Sigmoid colon (tissue), 7 donors: Measurements from ENCODE around the gene CSNK1G2. TPM values are rescaled to one million over a fixed set of nuclear protein-coding genes. Genes with fewer than 3 reads are reported as not detected.

Experiments
- DNase-seq: peaks from one replicate; pipeline ENCODE4 v3.0.0-alpha.2; 2019
- H3K27ac ChIP-seq, 4 donors: fragments of 200-600 bp; sonication (generic); one replicate each; pipeline ENCODE4 v1.5.1; 2016 to 2019; ENCODE audit warnings: mild to moderate bottlenecking in 1 of 4
- H3K27me3 ChIP-seq, 3 donors: fragments of 200-600 bp; sonication (generic); one replicate each; pipeline ENCODE4 v1.5.1; 2019; ENCODE audit warnings: mild to moderate bottlenecking in 1 of 3
- H3K36me3 ChIP-seq, 4 donors: fragments of 200-600 bp; sonication (generic); one replicate each; pipeline ENCODE4 v1.5.1; 2016 to 2019
- H3K4me1 ChIP-seq, 4 donors: fragments of 200-600 bp; sonication (generic); one replicate each; pipeline ENCODE4 v1.5.1; 2017 to 2019
- H3K4me3 ChIP-seq, 4 donors: fragments of 200-600 bp; sonication (generic); one replicate each; pipeline ENCODE4 v1.5.1; 2017 to 2019; ENCODE audit warnings: mild to moderate bottlenecking in 2 of 4, moderate library complexity in 1 of 4
- H3K9me3 ChIP-seq, 4 donors: fragments of 200-600 bp in 3 of 4; sonication (generic) in 3 of 4; one replicate each; pipeline versions ENCODE4 v1.5.1 to v1.6.1; 2013 to 2019
- EP300 ChIP-seq, 4 donors: sonication (generic); formaldehyde crosslinking; IDR thresholded peaks; one replicate each; pipeline ENCODE4 v1.6.1; 2017; ENCODE audit warnings: antibody characterized with exemption in 4 of 4
- POLR2A ChIP-seq, 2 donors: fragments of 450-650 bp; IDR thresholded peaks; one replicate each; pipeline ENCODE4 v1.6.1; 2016; ENCODE audit warnings: antibody characterized with exemption in 2 of 2, mild to moderate bottlenecking in 2 of 2, moderate library complexity in 2 of 2
- POLR2AphosphoS5 ChIP-seq, 4 donors: sonication (generic); formaldehyde crosslinking; IDR thresholded peaks; one replicate each; pipeline ENCODE4 v1.6.1; 2017; ENCODE audit warnings: antibody characterized with exemption in 4 of 4
- WGBS, 2 donors: extraction: QIAGEN DNeasy Blood & Tissue Kit; methylation state at CpG; one replicate each; pipeline ENCODE4 v1.1.7; 2013; 5-methylcytosine and 5-hydroxymethylcytosine counted together
- intact Hi-C: fragments of 100-400 bp; cut with DNase I; formaldehyde crosslinking; loops from one replicate; pipeline ENCODE4 v1.15.1; 2023
- polyA plus RNA-seq, 3 donors: library from polyadenylated mRNA; stranded (reverse); fragments of 200-250 nt; gene quantifications; one replicate each; pipeline ENCODE4 v1.2.3, GENCODE V29; 2013
- total RNA-seq, 4 donors: library from RNA; depleted of rRNA; stranded (reverse); fragments of >200 nt; gene quantifications; one replicate each; pipeline ENCODE4 v1.1.0, GENCODE V29; 2016
- TF ChIP-seq, protein P1 (sequence below), 4 experiments: fragments of 450-650 bp in 3 of 4; fragments of 200-600 bp in 1 of 4; IDR thresholded peaks; one replicate each; pipeline ENCODE4 v1.5.1; 2016 to 2019; ENCODE audit warnings: antibody characterized with exemption in 4 of 4, mild to moderate bottlenecking in 3 of 4, moderate library complexity in 2 of 4
- donor health status: healthy with polysubstance abuse.
- donor health status: Bipolar disorder and iron deficiency.
- donor health status: healthy.

The CSNK1G2 gene
- total and polyA plus RNA-seq, 7 donors: 24.6 to 91.1 (median 35.9) TPM

DNA sequence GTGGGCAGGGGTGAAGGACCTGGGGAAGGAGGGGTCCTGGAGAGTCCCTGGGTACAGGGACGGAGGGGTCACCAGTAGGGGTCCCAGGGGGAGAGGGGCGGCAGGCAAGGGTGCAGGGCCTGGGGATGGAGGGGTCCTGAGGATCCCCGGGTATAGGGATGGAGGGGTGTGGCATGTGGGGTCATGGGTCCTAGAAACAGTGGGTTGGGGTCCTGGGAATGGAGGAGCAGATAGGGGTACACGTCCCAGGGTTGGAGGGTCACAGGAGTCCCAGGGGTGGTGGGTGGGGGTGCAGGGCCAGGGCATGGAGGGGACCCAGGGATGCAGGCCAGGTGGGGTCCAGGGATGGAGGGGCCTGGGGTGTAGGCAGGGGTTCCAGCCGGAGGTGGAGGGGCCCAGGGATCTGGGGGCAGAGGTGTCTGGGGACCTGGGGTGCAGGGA lies 73.2 kb downstream of the CSNK1G2 start:
- intact Hi-C loops: loop anchor here (2.0 kb wide), 1 partner anchor 71 kb away; no protein-coding TSS in a partner anchor
- no peaks in the 10 kb centered on the region for H3K27me3 ChIP-seq
- H3K36me3 ChIP-seq: no peaks in the 10 kb centered on the region
- peak overlapping the region in 3 of 4 donors; percentile 76 to 92 (median 79) for H3K4me3 ChIP-seq
- peak overlapping the region in 3 of 4 donors; percentile 76 to 83 (median 76) for H3K27ac ChIP-seq
- 77 to 80% methylated on average over 5 of the region's 5 CpGs for WGBS, 2 donors
- no peaks in the 10 kb centered on the region for H3K9me3 ChIP-seq
- TF ChIP-seq, protein P1, sequence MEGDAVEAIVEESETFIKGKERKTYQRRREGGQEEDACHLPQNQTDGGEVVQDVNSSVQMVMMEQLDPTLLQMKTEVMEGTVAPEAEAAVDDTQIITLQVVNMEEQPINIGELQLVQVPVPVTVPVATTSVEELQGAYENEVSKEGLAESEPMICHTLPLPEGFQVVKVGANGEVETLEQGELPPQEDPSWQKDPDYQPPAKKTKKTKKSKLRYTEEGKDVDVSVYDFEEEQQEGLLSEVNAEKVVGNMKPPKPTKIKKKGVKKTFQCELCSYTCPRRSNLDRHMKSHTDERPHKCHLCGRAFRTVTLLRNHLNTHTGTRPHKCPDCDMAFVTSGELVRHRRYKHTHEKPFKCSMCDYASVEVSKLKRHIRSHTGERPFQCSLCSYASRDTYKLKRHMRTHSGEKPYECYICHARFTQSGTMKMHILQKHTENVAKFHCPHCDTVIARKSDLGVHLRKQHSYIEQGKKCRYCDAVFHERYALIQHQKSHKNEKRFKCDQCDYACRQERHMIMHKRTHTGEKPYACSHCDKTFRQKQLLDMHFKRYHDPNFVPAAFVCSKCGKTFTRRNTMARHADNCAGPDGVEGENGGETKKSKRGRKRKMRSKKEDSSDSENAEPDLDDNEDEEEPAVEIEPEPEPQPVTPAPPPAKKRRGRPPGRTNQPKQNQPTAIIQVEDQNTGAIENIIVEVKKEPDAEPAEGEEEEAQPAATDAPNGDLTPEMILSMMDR (IDR thresholded peaks at IDR 0.05): no peak
- TF ChIP-seq POLR2AphosphoS5 (IDR thresholded peaks at IDR 0.05) (no peak), EP300 (IDR thresholded peaks at IDR 0.05) (no peak), POLR2A (IDR thresholded peaks at IDR 0.05) (no peak)
- H3K4me1 ChIP-seq: peaks cover 0 to 33% (median 30%) of the 10 kb centered on the region in 4 donors
- DNase-seq: peak; percentile 67

DNA sequence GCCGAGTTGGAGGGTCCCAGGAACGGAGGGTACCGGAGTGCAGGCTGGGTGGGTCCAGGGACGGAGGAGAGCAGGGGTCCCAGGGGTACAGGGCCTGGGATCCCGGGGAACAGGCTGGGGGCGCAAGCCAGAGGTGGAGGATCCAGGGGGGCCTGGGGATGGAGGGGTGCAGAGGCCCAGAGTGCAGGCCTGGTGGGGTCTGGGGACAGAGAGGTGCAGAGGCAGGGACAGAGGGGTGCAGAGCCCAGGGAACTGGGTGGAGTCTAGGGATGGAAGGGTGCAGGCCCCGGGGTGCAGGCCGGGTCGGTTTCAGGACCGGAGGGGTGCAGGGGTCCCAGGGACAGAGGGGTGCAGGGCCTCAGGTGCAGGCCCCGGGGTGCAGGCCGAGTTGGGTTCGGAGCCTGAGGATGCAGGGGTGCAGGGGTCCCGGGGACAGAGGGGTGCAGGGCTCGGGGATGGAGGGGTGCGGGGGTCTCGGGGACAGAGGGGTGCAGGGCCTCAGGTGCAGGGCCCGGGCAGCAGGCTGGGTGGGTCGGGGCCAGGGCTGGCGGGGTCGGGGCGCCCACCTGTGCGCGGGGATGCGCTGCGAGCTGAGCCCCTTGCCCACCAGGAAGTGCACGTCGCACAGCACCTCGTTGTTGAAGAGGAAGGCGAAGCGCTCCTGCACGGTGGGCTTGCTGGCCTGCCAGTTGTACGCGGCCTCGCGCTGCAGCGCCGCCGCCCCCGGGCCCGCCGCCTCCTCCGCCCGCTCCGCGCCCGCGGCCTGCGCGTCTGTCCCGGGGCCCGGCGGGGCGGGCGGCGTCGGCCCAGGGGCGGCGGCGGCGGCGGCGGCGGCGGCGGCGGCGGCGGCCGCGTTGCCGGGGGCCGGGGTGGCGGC lies 74.0 kb downstream of the CSNK1G2 start:
- Histone ChIP-seq H3K36me3 (no peaks in the 10 kb centered on the region), H3K27me3 (no peaks in the 10 kb centered on the region), H3K4me3 (peak overlapping the region; percentile 59 to 92 (median 78)), H3K27ac (peak overlapping the region; percentile 70 to 83 (median 76)), H3K9me3 (no peaks in the 10 kb centered on the region), H3K4me1 (peaks cover 0 to 37% (median 35%) of the 10 kb centered on the region in 4 donors)
- TF ChIP-seq, protein P1 (IDR thresholded peaks at IDR 0.05): no peak
- TF ChIP-seq POLR2A (IDR thresholded peaks at IDR 0.05) (no peak), EP300 (IDR thresholded peaks at IDR 0.05) (no peak), POLR2AphosphoS5 (IDR thresholded peaks at IDR 0.05) (no peak)
- DNase-seq: peak; percentile 72
- intact Hi-C loops: loop anchor here (2.0 to 5.0 kb wide), 2 partner anchors 72 to 77 kb away; no protein-coding TSS in a partner anchor
- WGBS, 2 donors: 6 to 10% methylated on average over 74 of the region's 74 CpGs

DNA sequence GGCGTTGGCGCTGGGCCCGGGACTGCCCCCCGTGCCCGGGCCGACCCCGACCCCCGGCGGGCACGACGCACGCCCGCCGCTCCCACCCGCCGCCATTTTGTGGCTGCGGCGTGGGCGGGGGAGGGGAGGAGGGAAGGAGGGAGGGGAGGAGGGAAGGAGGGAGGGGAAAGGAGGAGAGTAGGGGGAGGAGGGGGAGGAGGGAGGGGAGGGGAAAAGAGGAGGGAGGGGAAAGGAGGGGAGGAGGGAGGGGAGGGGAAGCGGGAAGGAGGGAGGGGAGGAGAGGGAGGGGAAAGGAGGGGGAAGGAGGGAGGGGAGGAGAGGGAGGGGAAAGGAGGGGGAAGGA lies 74.6 kb downstream of the CSNK1G2 start, which contains the start of gene BTBD2:
Gene BTBD2 (minus strand): TSS at position 107 of the 343 bp plus-strand sequence. CDS start 11 bp downstream, at position 96.
- Histone ChIP-seq H3K27me3 (no peaks in the 10 kb centered on the region), H3K4me3 (peak within 1 kb of the TSS; percentile 59 to 92 (median 78)), H3K9me3 (no peaks in the 10 kb centered on the region), H3K36me3 (no peaks in the 10 kb centered on the region), H3K4me1 (peaks cover 0 to 37% (median 35%) of the 10 kb centered on the region in 4 donors), H3K27ac (peak within 1 kb of the TSS; percentile 78 to 83 (median 80))
- TF ChIP-seq POLR2A (IDR thresholded peaks at IDR 0.05) (no peak), POLR2AphosphoS5 (IDR thresholded peaks at IDR 0.05) (peak; percentile 8 to 77 (median 42)), EP300 (IDR thresholded peaks at IDR 0.05) (no peak)
- TF ChIP-seq, protein P1 (IDR thresholded peaks at IDR 0.05): no peak
- intact Hi-C loops: loop anchor here (2.0 to 5.0 kb wide), 2 partner anchors 73 to 77 kb away; no protein-coding TSS in a partner anchor
- WGBS, 2 donors: 1 to 2% methylated on average over 19 to 20 of the region's 20 CpGs
- DNase-seq: peak; percentile 87

DNA sequence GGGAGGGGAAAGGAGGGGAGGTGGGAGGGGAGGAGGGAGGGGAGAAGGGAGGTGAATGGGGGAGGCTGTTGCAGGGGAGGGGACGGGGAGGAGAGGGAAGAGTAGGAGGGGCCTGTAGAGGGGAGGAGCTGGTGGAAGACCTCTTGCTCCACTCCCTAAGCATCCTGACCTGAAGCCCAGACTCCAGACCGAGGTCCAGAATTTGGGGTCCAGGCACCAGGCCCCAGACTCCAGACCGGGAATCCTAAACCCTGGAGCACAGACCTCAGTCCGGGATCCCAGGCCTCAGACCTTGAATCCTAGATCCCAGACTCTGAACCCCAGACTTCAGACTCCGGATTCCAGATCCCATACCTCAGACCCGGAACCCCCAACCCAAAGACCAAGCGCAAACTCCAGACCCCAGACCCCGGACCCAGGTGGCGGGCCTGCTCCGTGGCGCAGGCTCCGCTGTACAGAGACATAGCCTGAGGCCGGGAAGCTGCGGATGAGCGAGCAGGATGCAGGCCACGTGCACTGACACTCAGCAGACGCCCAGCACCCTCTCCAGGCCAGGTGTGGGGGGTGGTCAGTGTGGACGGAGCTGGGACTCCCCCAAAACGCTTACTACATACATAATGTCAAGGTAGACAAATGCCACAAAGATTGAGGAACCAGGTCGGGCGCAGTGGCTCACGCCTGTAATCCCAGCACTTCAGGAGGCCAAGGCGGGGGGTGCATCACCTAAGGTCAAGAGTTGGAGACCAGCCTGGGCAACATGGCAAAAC lies 75.3 kb downstream of the CSNK1G2 start:
- intact Hi-C loops: loop anchor here (2.0 to 5.0 kb wide), 2 partner anchors 45 to 76 kb away; no protein-coding TSS in a partner anchor

More for the DNA sequence above, 75.3 kb downstream of the CSNK1G2 start:
- no peaks in the 10 kb centered on the region for H3K27me3 ChIP-seq
- peak; percentile 97 for DNase-seq
- no peaks in the 10 kb centered on the region for H3K9me3 ChIP-seq
- H3K4me3 ChIP-seq: peak overlapping the region in 3 of 4 donors; percentile 21 to 92 (median 76)
- WGBS, 2 donors: 60 to 72% methylated on average over 23 of the region's 23 CpGs
- peaks cover 0 to 37% (median 35%) of the 10 kb centered on the region in 4 donors for H3K4me1 ChIP-seq
- TF ChIP-seq EP300 (IDR thresholded peaks at IDR 0.05): no peak
- peak in 1 of 4 donors; percentile 26 for TF ChIP-seq POLR2AphosphoS5 (IDR thresholded peaks at IDR 0.05)
- H3K36me3 ChIP-seq: no peaks in the 10 kb centered on the region
- H3K27ac ChIP-seq: peak overlapping the region; percentile 78 to 83 (median 80)
